GM18517 (cell line): ENCODE data around the gene ABHD16A.

Experiments used
- ATAC-seq: cut with Tn5 transposase; IDR thresholded peaks from one replicate; pipeline ENCODE4 v1.9.1; 2021; ENCODE audit warnings: mild to moderate bottlenecking, moderate library complexity; ENCODE audit not compliant: unreplicated experiment

The ABHD16A gene

DNA sequence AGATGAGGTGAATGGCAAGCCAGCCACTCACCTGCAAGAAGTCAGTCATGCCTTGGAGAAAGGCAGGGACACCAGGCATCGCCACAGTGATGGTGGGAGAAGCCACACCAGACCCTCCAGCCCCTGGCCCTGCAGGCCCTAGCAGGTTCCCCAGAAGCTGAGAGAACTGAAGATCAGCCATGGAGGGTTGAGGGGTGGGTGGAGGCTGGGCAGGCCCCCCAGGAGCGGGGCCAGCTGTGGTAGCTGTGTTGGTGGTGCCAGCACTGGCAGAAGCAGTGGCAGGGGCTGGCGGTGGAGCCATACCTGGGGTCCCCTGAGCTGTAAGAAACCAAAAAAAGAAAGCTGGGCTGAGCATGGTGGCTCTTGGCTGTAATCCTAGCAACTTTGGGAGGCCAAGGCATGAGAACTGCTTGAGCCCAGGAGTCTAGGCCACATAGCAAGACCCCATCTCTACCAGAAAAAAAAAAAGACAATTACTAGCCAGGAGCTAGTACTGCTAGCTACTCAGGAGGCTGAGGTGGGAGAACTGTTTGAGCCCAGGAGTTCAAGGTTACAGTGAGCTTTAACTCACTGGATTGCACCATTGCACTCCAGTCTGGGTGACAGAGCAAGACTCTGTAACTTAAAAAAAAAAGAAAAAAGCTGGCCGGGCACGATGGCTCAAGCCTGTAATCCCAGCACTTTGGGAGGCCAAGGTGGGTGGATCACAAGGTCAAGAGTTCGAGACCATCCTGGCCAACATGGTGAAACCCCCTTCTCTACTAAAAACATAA, 60.1 kb downstream of the ABHD16A start:
- no peak for ATAC-seq

GRCh38 chr6:31641370-31641769, 61.8 kb downstream of the ABHD16A start:
- no peak for ATAC-seq

- ATAC-seq, result no peak
Observed at GRCh38 chr6:31640612-31641011, 62.5 kb downstream of the ABHD16A start.

DNA sequence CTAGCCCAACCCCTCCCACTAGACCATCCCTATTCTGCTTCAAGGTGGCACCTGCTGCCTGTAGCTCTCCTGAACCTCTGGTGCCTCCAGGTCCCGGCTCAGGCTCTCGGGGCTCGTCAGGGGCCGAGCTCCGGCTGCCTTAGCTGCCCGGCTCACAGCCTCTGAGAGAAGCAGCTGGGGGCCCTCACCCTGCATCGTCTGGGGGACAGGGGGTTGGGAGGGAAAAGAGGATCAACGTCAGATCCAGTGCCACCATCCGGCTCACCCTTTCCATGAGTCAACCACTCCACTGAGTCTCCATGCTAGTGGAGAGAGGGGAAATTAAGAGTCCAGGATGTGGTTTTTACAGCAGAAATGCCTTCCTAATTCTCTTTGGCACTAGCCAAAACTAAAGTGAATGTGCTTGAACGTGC, 63.7 kb downstream of the ABHD16A start:
- ATAC-seq, result no peak

- no peak for ATAC-seq
Observed at GRCh38 chr6:31639043-31639442, 64.1 kb downstream of the ABHD16A start.
